Karpas-422 (cell line): ENCODE measurements around the gene SORCS2. TPM values are rescaled to one million over a fixed set of nuclear protein-coding genes. Genes with fewer than 3 reads are reported as not detected.

Experiments used
- DNase-seq: peaks from one replicate; pipeline ENCODE4 v3.0.0-alpha.2; 2015
- H2AFZ ChIP-seq: fragments of 200-600 bp; sonication (generic); 2 replicates; pipeline ENCODE4 v1.6.1; 2014; ENCODE audit warnings: antibody characterized with exemption, low read length, mixed read lengths
- H3K27ac ChIP-seq: fragments of 200-600 bp; sonication (generic); 2 replicates; pipeline ENCODE4 v1.5.1; 2014; ENCODE audit warnings: mild to moderate bottlenecking, low read length, moderate library complexity
- H3K27me3 ChIP-seq: fragments of 200-600 bp; sonication (generic); 2 replicates; pipeline ENCODE4 v1.6.1; 2014; ENCODE audit warnings: low read length, mixed read lengths
- H3K36me3 ChIP-seq: fragments of 200-600 bp; sonication (generic); 2 replicates; pipeline ENCODE4 v1.6.1; 2014; ENCODE audit warnings: low read length, mixed read lengths; ENCODE audit not compliant: insufficient read depth
- H3K4me1 ChIP-seq: fragments of 200-600 bp; sonication (generic); 2 replicates; pipeline ENCODE4 v1.6.1; 2014; ENCODE audit warnings: mild to moderate bottlenecking, low read length, mixed read lengths
- H3K4me2 ChIP-seq: fragments of 200-600 bp; sonication (generic); 2 replicates; pipeline ENCODE4 v1.6.1; 2014; ENCODE audit warnings: low read length, low read depth, mild to moderate bottlenecking; ENCODE audit not compliant: poor library complexity, severe bottlenecking
- H3K4me3 ChIP-seq: fragments of 200-600 bp; sonication (generic); 2 replicates; pipeline ENCODE4 v1.5.1; 2014; ENCODE audit warnings: mild to moderate bottlenecking, antibody characterized with exemption, low read length, mixed read lengths
- H3K79me2 ChIP-seq: fragments of 200-600 bp; sonication (generic); 2 replicates; pipeline ENCODE4 v1.6.1; 2014; ENCODE audit warnings: mild to moderate bottlenecking, low read length, mixed read lengths
- H3K9ac ChIP-seq: fragments of 200-600 bp; sonication (generic); 2 replicates; pipeline ENCODE4 v1.6.0; 2014; ENCODE audit warnings: low read length
- H3K9me2 ChIP-seq: fragments of 200-600 bp; sonication (generic), shearing (Covaris generic); replicated peaks from 2 replicates; pipeline ENCODE4 v1.6.0; 2014; ENCODE audit warnings: mild to moderate bottlenecking, low read length, moderate library complexity; ENCODE audit not compliant: insufficient read depth
- H3K9me3 ChIP-seq: fragments of 300-700, 200-600 bp; sonication (generic); 2 replicates; pipeline ENCODE4 v1.6.1; 2014; ENCODE audit warnings: low read length, mixed read lengths
- H4K20me1 ChIP-seq: fragments of 200-600 bp; sonication (generic); 2 replicates; pipeline ENCODE4 v1.6.1; 2014; ENCODE audit warnings: mild to moderate bottlenecking, antibody characterized with exemption, low read length, low read depth; ENCODE audit not compliant: insufficient read depth
- small RNA-seq: library from RNA; depleted of rRNA; stranded (forward); fragments of <200 nt; gene quantifications from one replicate; pipeline ENCODE3, GENCODE V24; 2014
- total RNA-seq: library from RNA; depleted of rRNA; stranded (reverse); fragments of >200 nt; shearing (Covaris generic); gene quantifications from 2 replicates; pipeline ENCODE4 v1.2.3, GENCODE V29; 2014; ENCODE audit warnings: low replicate concordance; rRNA removed

The SORCS2 gene
- total RNA-seq, 1 experiment from 2014 or later = not detected

DNA sequence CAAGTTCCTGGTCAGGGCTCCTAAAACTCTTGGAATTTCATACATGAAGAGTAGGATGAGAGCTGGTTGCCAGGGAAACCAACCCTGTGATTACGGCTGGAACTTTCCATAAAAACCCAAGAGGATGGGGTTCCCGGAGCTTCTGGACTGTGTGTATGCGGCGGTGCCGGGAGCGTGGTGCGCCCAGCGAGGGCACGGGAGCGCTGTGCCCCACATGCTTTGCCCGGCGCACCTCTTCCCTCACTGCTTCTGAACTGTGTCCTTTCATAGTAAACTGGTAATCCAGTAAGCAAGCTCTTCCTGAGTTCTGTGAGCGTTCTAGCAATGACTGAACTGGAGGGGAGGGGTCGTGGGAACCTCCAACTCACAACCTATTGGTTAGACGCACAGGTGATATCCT lies 594.7 kb downstream of the SORCS2 start:
- no peaks in the 10 kb centered on the region for H3K27me3 ChIP-seq
- H3K4me3 ChIP-seq = no peak overlapping the region
- no peaks in the 10 kb centered on the region for H3K9me3 ChIP-seq
- H3K4me1 ChIP-seq = peaks cover 2% of the 10 kb centered on the region
- H3K9me2 ChIP-seq = no peaks in the 10 kb centered on the region
- no peak for DNase-seq
- no peak overlapping the region for H3K27ac ChIP-seq
- no peaks in the 10 kb centered on the region for H3K36me3 ChIP-seq
- H3K9ac ChIP-seq = no peak overlapping the region
- no peaks in the 10 kb centered on the region for H3K79me2 ChIP-seq
- H4K20me1 ChIP-seq = no peaks in the 10 kb centered on the region
- no peak overlapping the region for H3K4me2 ChIP-seq
- H2AFZ ChIP-seq = no peak overlapping the region

DNA sequence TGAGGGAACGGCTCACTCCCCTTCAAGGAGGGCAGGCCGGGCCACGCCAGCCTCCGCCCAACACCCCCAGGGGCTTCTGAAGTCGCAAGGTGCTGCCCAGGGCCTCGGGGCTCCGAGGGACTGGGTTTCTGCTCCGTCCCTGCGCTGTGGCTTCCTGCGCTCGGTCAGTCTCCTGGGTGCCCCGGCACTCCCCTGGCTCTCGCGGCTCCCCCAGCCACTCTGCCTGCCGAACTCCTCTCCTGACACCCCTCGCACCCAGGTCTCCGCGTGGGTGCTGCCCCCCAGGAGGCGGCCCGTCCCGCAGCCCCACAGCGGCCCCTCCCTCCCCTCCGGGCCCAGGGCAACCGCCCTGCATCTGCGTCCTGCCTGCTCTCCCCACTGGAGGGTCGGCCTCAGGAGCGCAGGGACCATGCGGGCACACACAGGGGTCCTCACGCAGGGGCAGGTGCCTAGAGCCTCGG lies 595.4 kb downstream of the SORCS2 start:
- Histone ChIP-seq H4K20me1 (no peaks in the 10 kb centered on the region), H3K4me2 (no peak overlapping the region), H2AFZ (no peak overlapping the region), H3K36me3 (no peaks in the 10 kb centered on the region), H3K9ac (no peak overlapping the region), H3K79me2 (no peaks in the 10 kb centered on the region), H3K4me1 (peaks cover 9% of the 10 kb centered on the region), H3K27ac (no peak overlapping the region), H3K9me3 (no peaks in the 10 kb centered on the region), H3K27me3 (no peaks in the 10 kb centered on the region), H3K9me2 (no peaks in the 10 kb centered on the region), H3K4me3 (no peak overlapping the region)
- DNase-seq = no peak

DNA sequence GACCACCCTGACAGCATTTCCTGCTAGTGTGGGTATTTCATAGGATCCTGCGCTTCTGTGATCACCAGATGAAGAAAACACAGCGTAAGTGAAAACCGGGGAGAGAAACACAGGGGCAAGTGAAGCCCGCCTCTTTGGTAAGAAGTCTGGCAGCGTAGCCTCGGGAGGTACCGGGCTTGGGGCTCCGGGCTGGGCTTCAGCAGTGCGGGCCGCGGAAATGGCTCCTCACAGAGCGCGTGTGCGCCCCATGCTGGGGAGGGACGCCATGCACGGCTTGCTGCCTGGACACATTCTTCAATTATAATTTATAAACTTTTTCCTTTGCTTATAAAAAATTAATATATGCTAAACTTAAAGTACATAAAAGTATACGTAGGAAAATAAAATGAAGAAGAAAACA lies 595.9 kb downstream of the SORCS2 start:
- Histone ChIP-seq H3K4me2 (no peak overlapping the region), H3K9ac (no peak overlapping the region), H3K9me2 (no peaks in the 10 kb centered on the region), H3K27ac (no peak overlapping the region), H3K9me3 (no peaks in the 10 kb centered on the region), H3K27me3 (no peaks in the 10 kb centered on the region), H3K4me1 (peaks cover 14% of the 10 kb centered on the region), H3K4me3 (no peak overlapping the region), H3K79me2 (no peaks in the 10 kb centered on the region), H3K36me3 (no peaks in the 10 kb centered on the region), H4K20me1 (no peaks in the 10 kb centered on the region), H2AFZ (no peak overlapping the region)
- DNase-seq = no peak

- no peak overlapping the region for H3K4me3 ChIP-seq
- no peaks in the 10 kb centered on the region for H3K79me2 ChIP-seq
- H3K9ac ChIP-seq = no peak overlapping the region
- no peaks in the 10 kb centered on the region for H3K27me3 ChIP-seq
- no peak overlapping the region for H3K4me2 ChIP-seq
- H3K9me2 ChIP-seq = no peaks in the 10 kb centered on the region
- no peak for DNase-seq
- peaks cover 14% of the 10 kb centered on the region for H3K4me1 ChIP-seq
- no peaks in the 10 kb centered on the region for H3K9me3 ChIP-seq
- no peak overlapping the region for H3K27ac ChIP-seq
- H3K36me3 ChIP-seq = no peaks in the 10 kb centered on the region
- H2AFZ ChIP-seq = no peak overlapping the region
- no peaks in the 10 kb centered on the region for H4K20me1 ChIP-seq
Measured at GRCh38 chr4:7788694-7789425, 596.5 kb downstream of the SORCS2 start.

DNA sequence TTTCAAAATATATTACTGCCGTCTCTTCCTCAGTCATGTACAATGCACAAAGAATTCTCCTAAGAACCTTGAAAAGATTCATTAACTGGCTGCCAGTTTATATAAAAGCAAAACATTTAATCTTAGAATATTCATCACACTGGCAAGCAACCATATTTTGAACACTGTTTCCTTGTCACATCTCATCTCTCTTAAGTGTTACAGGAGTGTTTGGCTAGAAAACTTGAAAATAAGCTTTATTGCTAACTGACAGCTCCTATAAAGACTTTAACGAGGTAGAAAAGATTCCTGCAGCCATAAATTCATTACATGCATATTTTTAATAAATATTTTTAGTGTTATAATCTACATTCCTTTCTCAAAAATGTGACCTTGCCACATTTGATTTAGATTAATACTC lies 597.7 kb downstream of the SORCS2 start:
- no peaks in the 10 kb centered on the region for H3K79me2 ChIP-seq
- no peak for DNase-seq
- H4K20me1 ChIP-seq = no peaks in the 10 kb centered on the region

DNA sequence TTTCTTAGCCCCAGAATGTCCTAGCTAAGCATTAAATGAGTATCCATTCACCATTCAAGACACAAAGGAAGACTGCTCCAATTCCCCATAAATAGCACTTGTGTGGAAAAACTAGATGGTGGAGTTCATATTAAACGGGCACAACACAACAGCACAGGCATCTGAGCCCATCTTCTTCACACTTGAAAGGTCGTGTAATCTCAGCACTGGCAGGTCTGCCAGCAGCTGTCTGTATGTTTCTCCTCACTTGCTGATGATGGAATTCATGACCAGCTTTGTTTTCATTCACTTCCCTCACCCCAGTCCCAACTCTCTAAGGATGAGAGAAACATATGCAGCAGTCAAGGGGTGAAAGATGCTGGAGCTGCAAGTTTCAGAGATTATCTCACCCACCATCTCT lies 598.7 kb downstream of the SORCS2 start:
- H3K79me2 ChIP-seq = no peaks in the 10 kb centered on the region

More for the DNA sequence above, 597.7 kb downstream of the SORCS2 start:
- H3K27me3 ChIP-seq = no peaks in the 10 kb centered on the region
- H3K9ac ChIP-seq = no peak overlapping the region
- H3K9me2 ChIP-seq = no peaks in the 10 kb centered on the region
- no peak overlapping the region for H3K4me3 ChIP-seq
- H3K4me2 ChIP-seq = no peak overlapping the region
- H3K9me3 ChIP-seq = no peaks in the 10 kb centered on the region
- H3K27ac ChIP-seq = no peak overlapping the region
- no peaks in the 10 kb centered on the region for H3K36me3 ChIP-seq
- H2AFZ ChIP-seq = no peak overlapping the region
- H3K4me1 ChIP-seq = peaks cover 14% of the 10 kb centered on the region

More for the DNA sequence above, 598.7 kb downstream of the SORCS2 start:
- no peak for DNase-seq
- H3K4me2 ChIP-seq = no peak overlapping the region
- no peaks in the 10 kb centered on the region for H3K9me2 ChIP-seq
- H3K4me1 ChIP-seq = peaks cover 14% of the 10 kb centered on the region
- H3K4me3 ChIP-seq = no peak overlapping the region
- H2AFZ ChIP-seq = no peak overlapping the region
- H3K27me3 ChIP-seq = no peaks in the 10 kb centered on the region
- H3K27ac ChIP-seq = no peak overlapping the region
- H4K20me1 ChIP-seq = no peaks in the 10 kb centered on the region
- H3K36me3 ChIP-seq = no peaks in the 10 kb centered on the region
- no peak overlapping the region for H3K9ac ChIP-seq
- no peaks in the 10 kb centered on the region for H3K9me3 ChIP-seq

Small RNA genes within 50 kb of the gene (small RNA-seq; reads per million reads assigned to genes)
- gene MIR4274 (not detected), gene MIR4798 (not detected)

Other genes with a start within 250 kb of the SORCS2 start
- 12.8 and 23.4 TPM in 2 replicates for gene TADA2B, start 149.2 kb upstream of the SORCS2 start, total RNA-seq
- gene GRPEL1, start 124.5 kb upstream of the SORCS2 start, total RNA-seq = 19.4 and 37.4 TPM in 2 replicates
- gene PSAPL1, start 242.4 kb downstream of the SORCS2 start, total RNA-seq = not detected in 2 replicates